ENCODE results near the gene UVRAG.

UVRAG gene

DNA sequence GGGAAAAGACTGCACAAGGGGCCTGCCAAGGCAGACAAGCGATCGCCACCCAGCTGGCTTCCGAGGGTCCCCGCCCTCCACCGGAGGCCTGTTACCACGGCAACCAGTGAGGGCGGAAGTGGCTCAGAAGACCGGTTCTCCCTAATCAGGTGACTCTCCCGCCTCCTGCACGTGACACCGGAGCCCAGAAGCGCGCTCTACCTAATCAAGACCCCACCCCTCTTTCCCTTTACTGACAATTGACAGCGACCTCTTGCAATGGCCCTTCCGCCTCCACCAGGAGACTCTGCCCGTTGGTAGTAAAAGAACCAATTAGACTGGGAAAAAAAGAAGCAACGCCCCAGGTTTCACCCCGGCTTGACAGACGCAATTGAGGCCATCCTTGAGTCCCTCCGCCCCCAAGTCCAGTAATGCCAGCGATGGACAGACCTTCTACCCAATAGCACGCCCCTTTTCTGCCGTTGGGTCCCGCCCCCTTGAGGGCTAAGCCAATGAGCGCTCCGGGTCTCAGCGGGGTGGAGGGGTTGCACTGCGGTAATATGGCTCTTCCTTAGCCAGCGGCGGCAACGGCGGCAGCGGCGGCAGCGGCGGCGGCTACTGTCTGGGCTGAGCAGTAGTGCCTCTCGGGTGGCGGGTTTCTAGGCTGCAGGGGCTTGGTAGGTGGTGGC, at the start of gene UVRAG:
TSS of gene UVRAG (plus strand) at position 534 of the 668 bp plus-strand sequence. CDS start 198 bp downstream, outside the sequence.
- H3K4me1 ChIP-seq (ENCODE audit: control insufficient read depth in 2 of 2, insufficient read depth in 2 of 2, low read length in 2 of 2) = peaks cover 7 to 23% of the 10 kb centered on the region in 2 donors
- H3K27ac ChIP-seq (ENCODE audit: low read depth in 2 of 2, low read length in 2 of 2) = peak within 1 kb of the TSS; percentile 90 to 93
- H3K27me3 ChIP-seq (ENCODE audit: control insufficient read depth in 2 of 2, insufficient read depth in 2 of 2, low read length in 2 of 2) = no peaks in the 10 kb centered on the region
- no peaks in the 10 kb centered on the region for H3K9me3 ChIP-seq (ENCODE audit: control insufficient read depth in 2 of 2, low read length in 2 of 2)
- peak within 1 kb of the TSS; percentile 77 to 78 for H3K4me3 ChIP-seq (ENCODE audit: low read length in 2 of 2)
- H3K9ac ChIP-seq (ENCODE audit: low read depth in 1 of 2, low read length in 2 of 2) = peak within 1 kb of the TSS; percentile 77 to 84
- H3K36me3 ChIP-seq (ENCODE audit: control insufficient read depth in 2 of 2, insufficient read depth in 2 of 2, low read length in 2 of 2) = no peaks in the 10 kb centered on the region

- Histone ChIP-seq H3K4me3 (ENCODE audit: low read length in 2 of 2) (no peak overlapping the region), H3K4me1 (ENCODE audit: control insufficient read depth in 2 of 2, insufficient read depth in 2 of 2, low read length in 2 of 2) (peaks cover 10 to 12% of the 10 kb centered on the region in 2 donors), H3K9me3 (ENCODE audit: control insufficient read depth in 2 of 2, low read length in 2 of 2) (no peaks in the 10 kb centered on the region), H3K36me3 (ENCODE audit: control insufficient read depth in 2 of 2, insufficient read depth in 2 of 2, low read length in 2 of 2) (no peaks in the 10 kb centered on the region), H3K27ac (ENCODE audit: low read depth in 2 of 2, low read length in 2 of 2) (no peak overlapping the region), H3K9ac (ENCODE audit: low read depth in 1 of 2, low read length in 2 of 2) (no peak overlapping the region), H3K27me3 (ENCODE audit: control insufficient read depth in 2 of 2, insufficient read depth in 2 of 2, low read length in 2 of 2) (peaks cover 0 to 3% of the 10 kb centered on the region in 2 donors)
Measured at GRCh38 chr11:75766443-75767227, 48.4 kb upstream of the UVRAG start.

GRCh38 chr11:75767228-75767572, 47.8 kb upstream of the UVRAG start:
- no peak overlapping the region for H3K4me3 ChIP-seq (ENCODE audit: low read length in 2 of 2)
- no peaks in the 10 kb centered on the region for H3K36me3 ChIP-seq (ENCODE audit: control insufficient read depth in 2 of 2, insufficient read depth in 2 of 2, low read length in 2 of 2)
- no peak overlapping the region for H3K27ac ChIP-seq (ENCODE audit: low read depth in 2 of 2, low read length in 2 of 2)
- H3K4me1 ChIP-seq (ENCODE audit: control insufficient read depth in 2 of 2, insufficient read depth in 2 of 2, low read length in 2 of 2) = peaks cover 10 to 12% of the 10 kb centered on the region in 2 donors
- H3K9me3 ChIP-seq (ENCODE audit: control insufficient read depth in 2 of 2, low read length in 2 of 2) = no peaks in the 10 kb centered on the region
- H3K27me3 ChIP-seq (ENCODE audit: control insufficient read depth in 2 of 2, insufficient read depth in 2 of 2, low read length in 2 of 2) = peaks cover 0 to 3% of the 10 kb centered on the region in 2 donors
- no peak overlapping the region for H3K9ac ChIP-seq (ENCODE audit: low read depth in 1 of 2, low read length in 2 of 2)

DNA sequence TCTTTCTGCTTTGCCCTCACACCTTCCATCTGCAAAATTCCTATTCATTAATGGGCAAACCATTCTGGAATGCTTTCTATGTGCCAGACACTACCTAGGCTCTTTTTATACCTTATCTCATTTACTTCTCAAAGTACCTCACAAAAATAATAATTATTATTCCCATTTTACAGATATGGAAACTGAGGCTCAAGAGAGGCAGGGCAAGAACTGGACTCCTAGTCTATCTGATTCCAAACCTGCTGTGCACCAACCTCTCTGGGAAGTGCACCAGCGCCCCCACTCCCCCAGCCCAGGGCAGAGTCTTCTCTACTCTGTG, 47.3 kb upstream of the UVRAG start:
- Histone ChIP-seq H3K27me3 (ENCODE audit: control insufficient read depth in 2 of 2, insufficient read depth in 2 of 2, low read length in 2 of 2) (peaks cover 0 to 3% of the 10 kb centered on the region in 2 donors), H3K9me3 (ENCODE audit: control insufficient read depth in 2 of 2, low read length in 2 of 2) (no peaks in the 10 kb centered on the region), H3K9ac (ENCODE audit: low read depth in 1 of 2, low read length in 2 of 2) (peak overlapping the region in 1 of 2 donors; percentile 64), H3K4me1 (ENCODE audit: control insufficient read depth in 2 of 2, insufficient read depth in 2 of 2, low read length in 2 of 2) (peaks cover 10 to 12% of the 10 kb centered on the region in 2 donors), H3K4me3 (ENCODE audit: low read length in 2 of 2) (peak overlapping the region; percentile 57 to 62), H3K36me3 (ENCODE audit: control insufficient read depth in 2 of 2, insufficient read depth in 2 of 2, low read length in 2 of 2) (no peaks in the 10 kb centered on the region), H3K27ac (ENCODE audit: low read depth in 2 of 2, low read length in 2 of 2) (no peak overlapping the region)

GRCh38 chr11:75768112-75768908, 46.7 kb upstream of the UVRAG start, which contains the start of gene DGAT2:
TSS of gene DGAT2 (plus strand) at chr11:75768778. CDS start at chr11:75768992, 214 bp downstream.
- Histone ChIP-seq H3K36me3 (ENCODE audit: control insufficient read depth in 2 of 2, insufficient read depth in 2 of 2, low read length in 2 of 2) (no peaks in the 10 kb centered on the region), H3K9me3 (ENCODE audit: control insufficient read depth in 2 of 2, low read length in 2 of 2) (no peaks in the 10 kb centered on the region), H3K4me3 (ENCODE audit: low read length in 2 of 2) (peak within 1 kb of the TSS; percentile 57 to 62), H3K4me1 (ENCODE audit: control insufficient read depth in 2 of 2, insufficient read depth in 2 of 2, low read length in 2 of 2) (peaks cover 10 to 12% of the 10 kb centered on the region in 2 donors), H3K27me3 (ENCODE audit: control insufficient read depth in 2 of 2, insufficient read depth in 2 of 2, low read length in 2 of 2) (peaks cover 0 to 3% of the 10 kb centered on the region in 2 donors), H3K27ac (ENCODE audit: low read depth in 2 of 2, low read length in 2 of 2) (no peak within 1 kb of the TSS), H3K9ac (ENCODE audit: low read depth in 1 of 2, low read length in 2 of 2) (peak within 1 kb of the TSS; percentile 24 to 64)

DNA sequence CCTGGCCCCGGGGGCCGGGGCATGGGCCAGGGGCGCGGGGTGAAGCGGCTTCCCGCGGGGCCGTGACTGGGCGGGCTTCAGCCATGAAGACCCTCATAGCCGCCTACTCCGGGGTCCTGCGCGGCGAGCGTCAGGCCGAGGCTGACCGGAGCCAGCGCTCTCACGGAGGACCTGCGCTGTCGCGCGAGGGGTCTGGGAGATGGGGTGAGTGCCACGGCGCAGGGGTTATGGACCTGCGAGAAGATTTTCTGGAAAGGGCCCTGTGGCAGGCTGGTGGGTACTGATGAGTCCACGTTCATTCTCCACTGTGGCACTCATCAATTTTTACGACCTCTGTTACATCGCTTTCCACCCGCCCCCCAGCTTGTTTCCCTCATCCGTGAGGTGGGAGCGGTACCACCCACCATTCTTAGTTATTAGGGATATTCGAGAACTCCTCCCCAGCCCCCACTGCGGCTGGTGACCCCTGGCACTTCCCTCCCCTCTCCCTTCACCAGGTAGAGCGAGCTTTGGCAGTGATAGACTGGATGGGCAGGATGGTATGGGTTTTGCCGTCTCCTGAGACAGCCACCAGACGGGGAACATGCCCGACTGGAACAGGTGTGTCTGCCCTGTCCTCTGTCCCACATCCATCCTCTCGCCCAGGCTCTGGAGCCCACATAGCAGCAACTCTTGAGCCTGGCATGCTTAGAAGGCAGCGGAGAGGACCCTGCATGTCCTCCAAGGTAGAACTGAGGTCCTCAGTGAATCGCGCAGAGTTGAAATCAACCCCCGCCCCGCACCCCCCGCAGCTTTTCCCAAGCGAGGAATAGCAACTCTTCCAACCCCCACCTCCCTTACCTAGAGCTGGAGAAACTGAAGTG, 45.9 kb upstream of the UVRAG start:
- Histone ChIP-seq H3K9ac (ENCODE audit: low read depth in 1 of 2, low read length in 2 of 2) (peak overlapping the region; percentile 24 to 64), H3K9me3 (ENCODE audit: control insufficient read depth in 2 of 2, low read length in 2 of 2) (no peaks in the 10 kb centered on the region), H3K27ac (ENCODE audit: low read depth in 2 of 2, low read length in 2 of 2) (no peak overlapping the region), H3K4me3 (ENCODE audit: low read length in 2 of 2) (peak overlapping the region; percentile 57 to 62), H3K27me3 (ENCODE audit: control insufficient read depth in 2 of 2, insufficient read depth in 2 of 2, low read length in 2 of 2) (peaks cover 0 to 3% of the 10 kb centered on the region in 2 donors), H3K36me3 (ENCODE audit: control insufficient read depth in 2 of 2, insufficient read depth in 2 of 2, low read length in 2 of 2) (no peaks in the 10 kb centered on the region), H3K4me1 (ENCODE audit: control insufficient read depth in 2 of 2, insufficient read depth in 2 of 2, low read length in 2 of 2) (peaks cover 10 to 12% of the 10 kb centered on the region in 2 donors)

GRCh38 chr11:75770102-75770501, 44.9 kb upstream of the UVRAG start:
- no peak overlapping the region for H3K9ac ChIP-seq (ENCODE audit: low read depth in 1 of 2, low read length in 2 of 2)
- peaks cover 0 to 3% of the 10 kb centered on the region in 2 donors for H3K27me3 ChIP-seq (ENCODE audit: control insufficient read depth in 2 of 2, insufficient read depth in 2 of 2, low read length in 2 of 2)
- H3K4me1 ChIP-seq (ENCODE audit: control insufficient read depth in 2 of 2, insufficient read depth in 2 of 2, low read length in 2 of 2) = peaks cover 10 to 12% of the 10 kb centered on the region in 2 donors
- H3K9me3 ChIP-seq (ENCODE audit: control insufficient read depth in 2 of 2, low read length in 2 of 2) = no peaks in the 10 kb centered on the region
- H3K4me3 ChIP-seq (ENCODE audit: low read length in 2 of 2) = no peak overlapping the region
- H3K27ac ChIP-seq (ENCODE audit: low read depth in 2 of 2, low read length in 2 of 2) = no peak overlapping the region
- H3K36me3 ChIP-seq (ENCODE audit: control insufficient read depth in 2 of 2, insufficient read depth in 2 of 2, low read length in 2 of 2) = no peaks in the 10 kb centered on the region

DNA sequence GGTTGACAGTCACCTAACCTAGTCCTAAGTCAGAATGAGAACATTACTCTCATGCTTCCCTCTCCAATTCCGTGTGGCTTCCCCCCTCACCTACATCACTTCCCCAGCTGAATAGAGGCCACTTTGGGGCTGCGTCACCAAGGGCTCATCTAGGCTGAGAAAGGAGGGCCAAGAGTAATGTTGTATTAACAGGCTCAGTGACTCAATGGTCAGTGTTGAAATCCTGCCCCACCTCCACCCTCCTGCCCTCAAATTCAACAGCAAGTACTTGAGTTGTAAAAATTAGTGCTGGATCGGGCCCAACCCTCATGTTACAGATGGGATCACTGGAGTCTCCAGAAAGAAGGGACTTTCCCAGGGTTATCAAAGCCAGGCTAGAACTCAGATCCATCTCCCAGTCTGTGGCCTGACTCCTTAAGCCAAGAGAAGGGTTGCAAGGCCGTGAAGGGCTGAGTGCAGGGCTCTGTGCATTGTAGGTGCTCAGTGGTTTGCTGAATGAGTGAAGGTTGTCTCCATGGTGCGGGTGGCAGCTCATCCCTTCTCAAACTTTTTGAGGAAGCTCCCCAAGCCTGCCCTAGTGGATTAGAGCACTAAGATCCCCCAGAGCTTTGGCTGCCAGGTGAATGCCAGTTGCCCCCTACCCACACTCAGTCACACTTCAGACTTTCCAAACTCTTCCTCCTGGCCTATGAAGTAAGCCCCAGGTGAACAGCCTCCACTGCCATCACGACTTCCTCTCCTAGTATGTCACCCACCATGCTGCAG, 43.2 kb upstream of the UVRAG start:
- H3K27me3 ChIP-seq (ENCODE audit: control insufficient read depth in 2 of 2, insufficient read depth in 2 of 2, low read length in 2 of 2) = peaks cover 0 to 3% of the 10 kb centered on the region in 2 donors
- H3K4me1 ChIP-seq (ENCODE audit: control insufficient read depth in 2 of 2, insufficient read depth in 2 of 2, low read length in 2 of 2) = peaks cover 10 to 12% of the 10 kb centered on the region in 2 donors
- no peak overlapping the region for H3K9ac ChIP-seq (ENCODE audit: low read depth in 1 of 2, low read length in 2 of 2)
- no peaks in the 10 kb centered on the region for H3K9me3 ChIP-seq (ENCODE audit: control insufficient read depth in 2 of 2, low read length in 2 of 2)
- no peaks in the 10 kb centered on the region for H3K36me3 ChIP-seq (ENCODE audit: control insufficient read depth in 2 of 2, insufficient read depth in 2 of 2, low read length in 2 of 2)
- no peak overlapping the region for H3K27ac ChIP-seq (ENCODE audit: low read depth in 2 of 2, low read length in 2 of 2)
- no peak overlapping the region for H3K4me3 ChIP-seq (ENCODE audit: low read length in 2 of 2)

Measured in mucosa of rectum (tissue), 2 donors.